Keratinocyte (primary cell): ENCODE measurements around the gene CFAP77. TPM values are rescaled to one million over a fixed set of nuclear protein-coding genes. Genes with fewer than 3 reads are reported as not detected.

ENCODE experiments used
- DNase-seq: peaks from one replicate; pipeline ENCODE4 v3.0.0-alpha.2; 2011; ENCODE audit warnings: low read depth, missing footprints, low spot score
- FAIRE-seq: peaks from 2 replicates; lab custom pipeline; 2011; peaks lifted over from hg19 to GRCh38; lab: Jason Lieb, UNC
- H2AFZ ChIP-seq: 2 replicates; pipeline ENCODE4 v1.6.0; 2012; ENCODE audit warnings: low read length, control low read depth, inconsistent platforms; ENCODE audit not compliant: control insufficient read depth
- H3K27ac ChIP-seq: 2 replicates; pipeline ENCODE4 v1.5.1; 2011; ENCODE audit warnings: low read length; ENCODE audit not compliant: control insufficient read depth, insufficient read depth
- H3K27me3 ChIP-seq: 3 replicates; pipeline ENCODE4 v1.6.0; 2011; ENCODE audit warnings: low read length; ENCODE audit not compliant: control insufficient read depth, insufficient read depth; ENCODE audit errors: extremely low read depth
- H3K36me3 ChIP-seq, 2 experiments: 2 replicates in 1 of 2; 3 replicates in 1 of 2; pipeline ENCODE4 v1.5.1; 2011; ENCODE audit warnings: low read length in 2 of 2, mild to moderate bottlenecking in 1 of 2; ENCODE audit not compliant: control insufficient read depth in 2 of 2, insufficient read depth in 2 of 2; ENCODE audit errors: extremely low read depth in 1 of 2
- H3K4me1 ChIP-seq: 3 replicates; pipeline ENCODE4 v1.5.1; 2011; ENCODE audit warnings: low read length; ENCODE audit not compliant: control insufficient read depth, insufficient read depth; ENCODE audit errors: extremely low read depth
- H3K4me2 ChIP-seq: 3 replicates; pipeline ENCODE4 v1.6.0; 2011; ENCODE audit warnings: low read depth, low read length; ENCODE audit not compliant: control insufficient read depth, insufficient read depth; ENCODE audit errors: extremely low read depth
- H3K4me3 ChIP-seq, 3 experiments: fragments of 200-600 bp in 1 of 3; sonication (generic) in 1 of 3; 2 replicates in 2 of 3; 3 replicates in 1 of 3; pipeline ENCODE4 v1.5.1; 2011 to 2016; ENCODE audit warnings: low read length in 3 of 3, mild to moderate bottlenecking in 3 of 3, control low read depth in 2 of 3, inconsistent platforms in 1 of 3, low read depth in 1 of 3, mixed read lengths in 1 of 3, mixed run types in 1 of 3, moderate library complexity in 1 of 3; ENCODE audit not compliant: control insufficient read depth in 2 of 3, insufficient read depth in 2 of 3; ENCODE audit errors: extremely low read depth in 1 of 3
- H3K79me2 ChIP-seq: 2 replicates; pipeline ENCODE4 v1.6.0; 2012; ENCODE audit warnings: low read length; ENCODE audit not compliant: control insufficient read depth, insufficient read depth
- H3K9ac ChIP-seq: 3 replicates; pipeline ENCODE4 v1.6.0; 2011; ENCODE audit warnings: low read length; ENCODE audit not compliant: control insufficient read depth, insufficient read depth; ENCODE audit errors: extremely low read depth
- H3K9me1 ChIP-seq: 3 replicates; pipeline ENCODE4 v1.6.0; 2011; ENCODE audit warnings: low read length; ENCODE audit not compliant: control insufficient read depth, insufficient read depth; ENCODE audit errors: extremely low read depth
- H3K9me3 ChIP-seq: 2 replicates; pipeline ENCODE4 v1.5.1; 2012; ENCODE audit warnings: low read depth, low read length; ENCODE audit not compliant: control insufficient read depth
- H4K20me1 ChIP-seq: 3 replicates; pipeline ENCODE4 v1.6.0; 2011; ENCODE audit warnings: low read length; ENCODE audit not compliant: control insufficient read depth, insufficient read depth; ENCODE audit errors: extremely low read depth
- CTCF ChIP-seq, 3 experiments: IDR thresholded peaks in 1 of 3; conservative IDR thresholded peaks in 1 of 3; optimal IDR thresholded peaks in 1 of 3; 2 replicates in 2 of 3; 3 replicates in 1 of 3; pipeline versions ENCODE3 to v1.5.1; 2011; ENCODE audit warnings: low read length in 3 of 3, mild to moderate bottlenecking in 3 of 3, moderate library complexity in 2 of 3, control low read depth in 1 of 3, inconsistent platforms in 1 of 3; ENCODE audit not compliant: insufficient read depth in 2 of 3; ENCODE audit errors: extremely low read depth in 1 of 3
- EZH2 ChIP-seq: IDR thresholded peaks from one replicate; pipeline ENCODE4 v1.6.1; 2012; ENCODE audit warnings: inconsistent platforms, mild to moderate bottlenecking, low read length, moderate library complexity
- dilution Hi-C: fragments of 300-500 bp; cut with MboI; formaldehyde crosslinking; loops from one replicate; pipeline ENCODE4 v1.7.0; 2020; ENCODE audit warnings: low sequenced_read_pairs; ENCODE audit not compliant: extremely low pct_ligation_motif_present
- polyA plus RNA-seq, 5 experiments: library from polyadenylated mRNA; depleted of rRNA in 3 of 5; stranded (reverse) in 3 of 5; stranded (forward) in 1 of 5; unstranded in 1 of 5; fragments of >200 nt; gene quantifications; 1 replicate in 1 of 5; 2 replicates in 3 of 5; 3 replicates in 1 of 5; pipeline versions ENCODE4 v1.2.1 to v1.2.3, GENCODE V29; 2011 to 2012; ENCODE audit warnings: missing spikeins in 2 of 5, low read depth in 1 of 5, low replicate concordance in 1 of 5

The CFAP77 gene
- polyA plus RNA-seq, 1 donor (not counting 4 experiments of a cell fraction or from before 2014, with no cell fraction given), result not detected

DNA sequence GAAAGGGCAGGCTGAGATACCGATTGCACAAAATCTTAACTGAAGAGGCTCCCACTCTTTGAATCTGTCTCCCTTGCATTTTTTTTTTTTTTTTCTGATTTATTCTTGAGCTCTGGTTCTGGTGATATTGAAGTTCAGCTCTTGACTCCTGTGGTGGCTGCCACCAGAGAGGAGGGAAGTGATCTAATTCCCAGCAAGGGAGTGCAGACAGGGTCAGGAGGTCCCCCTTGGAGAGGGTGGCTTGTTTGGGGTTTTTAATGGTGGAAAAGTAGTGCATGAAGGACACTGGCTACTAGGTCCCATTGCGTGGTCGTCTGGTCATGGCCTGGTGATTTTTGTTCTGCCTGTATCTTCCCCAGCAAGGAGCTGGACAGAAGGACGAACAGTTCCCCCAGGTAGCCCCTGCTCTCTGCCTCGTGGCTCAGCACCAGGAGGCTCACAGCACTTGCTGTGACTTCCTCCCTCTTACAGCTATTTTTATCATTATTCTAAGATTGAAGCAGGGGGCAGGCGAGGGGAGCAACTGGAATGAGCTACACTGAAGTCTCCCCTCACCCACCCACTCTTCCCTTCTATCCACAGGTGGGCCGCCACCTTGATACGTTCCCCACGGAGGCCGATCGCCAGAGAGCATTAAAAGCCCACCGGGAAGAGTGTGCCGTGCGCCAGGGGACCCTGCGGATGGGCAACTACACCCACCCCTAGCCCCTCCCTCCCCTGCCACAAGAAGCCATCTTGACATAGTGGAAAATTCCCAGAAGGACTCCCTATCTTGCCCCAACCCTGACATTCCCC is 162.0 kb downstream of the CFAP77 start:
- no peaks in the 10 kb centered on the region for H3K9me3 ChIP-seq
- no peaks in the 10 kb centered on the region for H3K79me2 ChIP-seq
- no peaks in the 10 kb centered on the region for H3K9me1 ChIP-seq
- no peaks in the 10 kb centered on the region for H3K36me3 ChIP-seq
- H3K27me3 ChIP-seq, result peaks cover 25% of the 10 kb centered on the region
- H3K4me1 ChIP-seq, result no peaks in the 10 kb centered on the region
- H3K4me2 ChIP-seq, result no peak overlapping the region
- no peak overlapping the region for H2AFZ ChIP-seq
- dilution Hi-C loops, result no loop called here
- no peak overlapping the region for H3K4me3 ChIP-seq
- no peak for DNase-seq
- TF ChIP-seq EZH2, result no peak
- no peak for TF ChIP-seq CTCF (optimal IDR thresholded peaks at IDR 0.05 in 1 of 3, IDR thresholded peaks at IDR 0.05 in 1 of 3, conservative IDR thresholded peaks at IDR 0.05 in 1 of 3; ENCODE audit: extremely low read depth in 1 of 3, insufficient read depth in 2 of 3, low read length in 3 of 3)
- no peak for FAIRE-seq
- peaks cover 5% of the 10 kb centered on the region for H4K20me1 ChIP-seq
- no peak overlapping the region for H3K27ac ChIP-seq
- H3K9ac ChIP-seq, result no peak overlapping the region

DNA sequence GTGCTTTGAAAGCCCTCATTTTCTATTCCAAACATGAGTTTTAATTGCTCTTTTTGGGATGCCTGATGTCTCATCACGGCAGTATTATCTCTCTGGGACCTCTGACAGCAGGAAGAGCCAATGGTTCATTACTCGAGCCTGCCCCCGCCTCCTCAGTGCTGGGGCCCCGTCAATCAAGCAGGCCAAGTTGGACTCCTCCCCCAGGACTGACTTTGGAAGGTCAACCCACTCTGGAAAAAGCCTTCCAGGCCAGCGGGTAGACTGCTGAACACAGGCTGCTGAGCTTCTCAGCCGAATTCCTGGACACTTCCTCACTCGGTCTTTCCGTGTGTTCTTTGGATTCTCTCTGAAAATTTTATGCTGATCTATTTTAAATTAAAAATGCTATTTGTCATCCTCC is 162.9 kb downstream of the CFAP77 start:
- no peaks in the 10 kb centered on the region for H3K79me2 ChIP-seq
- H3K4me3 ChIP-seq, result no peak overlapping the region
- H3K9ac ChIP-seq, result no peak overlapping the region
- H3K4me2 ChIP-seq, result no peak overlapping the region
- dilution Hi-C loops, result no loop called here
- DNase-seq (no peak), FAIRE-seq (no peak)
- peaks cover 5% of the 10 kb centered on the region for H4K20me1 ChIP-seq
- H3K9me1 ChIP-seq, result no peaks in the 10 kb centered on the region
- H3K9me3 ChIP-seq, result no peaks in the 10 kb centered on the region
- H3K36me3 ChIP-seq, result no peaks in the 10 kb centered on the region
- no peak overlapping the region for H2AFZ ChIP-seq
- H3K27ac ChIP-seq, result no peak overlapping the region
- TF ChIP-seq EZH2 (no peak), CTCF (optimal IDR thresholded peaks at IDR 0.05 in 1 of 3, IDR thresholded peaks at IDR 0.05 in 1 of 3, conservative IDR thresholded peaks at IDR 0.05 in 1 of 3; ENCODE audit: extremely low read depth in 1 of 3, insufficient read depth in 2 of 3, low read length in 3 of 3) (no peak)
- H3K27me3 ChIP-seq, result peaks cover 32% of the 10 kb centered on the region
- H3K4me1 ChIP-seq, result no peaks in the 10 kb centered on the region
